ENCODE data around the gene RASL12.

DNA sequence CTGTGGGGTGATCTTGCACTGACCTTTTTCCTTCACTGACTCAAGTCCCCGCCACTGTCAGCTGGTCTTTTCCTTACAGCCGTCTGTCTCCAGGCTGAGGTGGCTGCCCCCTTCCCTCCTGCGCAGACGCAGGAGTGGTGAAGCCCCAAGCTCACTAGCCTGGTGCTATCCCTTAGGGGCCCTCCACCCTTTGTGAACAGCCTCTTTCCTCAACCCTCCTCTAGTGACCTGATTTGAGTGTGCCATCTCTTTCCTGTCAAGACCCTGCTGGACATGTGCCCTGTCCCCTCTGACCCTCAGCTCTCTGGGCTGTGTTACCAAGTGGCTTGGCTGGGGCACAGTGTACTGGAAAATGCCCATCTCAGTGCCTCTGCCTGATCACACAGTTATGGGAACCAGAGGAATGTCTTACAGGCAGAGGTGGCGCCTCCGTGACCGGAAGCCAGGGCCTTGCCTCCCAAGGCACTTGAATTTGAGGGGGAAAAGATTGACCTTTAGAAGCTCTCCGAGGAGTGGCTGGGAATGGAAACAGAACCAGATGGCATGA, 17.5 kb upstream of the RASL12 start:
- no peak for TF ChIP-seq POLR2A (IDR thresholded peaks at IDR 0.05)
- TF ChIP-seq, protein P1, sequence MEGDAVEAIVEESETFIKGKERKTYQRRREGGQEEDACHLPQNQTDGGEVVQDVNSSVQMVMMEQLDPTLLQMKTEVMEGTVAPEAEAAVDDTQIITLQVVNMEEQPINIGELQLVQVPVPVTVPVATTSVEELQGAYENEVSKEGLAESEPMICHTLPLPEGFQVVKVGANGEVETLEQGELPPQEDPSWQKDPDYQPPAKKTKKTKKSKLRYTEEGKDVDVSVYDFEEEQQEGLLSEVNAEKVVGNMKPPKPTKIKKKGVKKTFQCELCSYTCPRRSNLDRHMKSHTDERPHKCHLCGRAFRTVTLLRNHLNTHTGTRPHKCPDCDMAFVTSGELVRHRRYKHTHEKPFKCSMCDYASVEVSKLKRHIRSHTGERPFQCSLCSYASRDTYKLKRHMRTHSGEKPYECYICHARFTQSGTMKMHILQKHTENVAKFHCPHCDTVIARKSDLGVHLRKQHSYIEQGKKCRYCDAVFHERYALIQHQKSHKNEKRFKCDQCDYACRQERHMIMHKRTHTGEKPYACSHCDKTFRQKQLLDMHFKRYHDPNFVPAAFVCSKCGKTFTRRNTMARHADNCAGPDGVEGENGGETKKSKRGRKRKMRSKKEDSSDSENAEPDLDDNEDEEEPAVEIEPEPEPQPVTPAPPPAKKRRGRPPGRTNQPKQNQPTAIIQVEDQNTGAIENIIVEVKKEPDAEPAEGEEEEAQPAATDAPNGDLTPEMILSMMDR (IDR thresholded peaks at IDR 0.05) = no peak
- no peak for TF ChIP-seq EP300 (IDR thresholded peaks at IDR 0.05)
